Measurements from ENCODE around the gene EML6. TPM values are rescaled to one million over a fixed set of nuclear protein-coding genes. Genes with fewer than 3 reads are reported as not detected.

The EML6 gene
- total RNA-seq, 1 experiment from 2014 or later: 1.5 TPM

DNA sequence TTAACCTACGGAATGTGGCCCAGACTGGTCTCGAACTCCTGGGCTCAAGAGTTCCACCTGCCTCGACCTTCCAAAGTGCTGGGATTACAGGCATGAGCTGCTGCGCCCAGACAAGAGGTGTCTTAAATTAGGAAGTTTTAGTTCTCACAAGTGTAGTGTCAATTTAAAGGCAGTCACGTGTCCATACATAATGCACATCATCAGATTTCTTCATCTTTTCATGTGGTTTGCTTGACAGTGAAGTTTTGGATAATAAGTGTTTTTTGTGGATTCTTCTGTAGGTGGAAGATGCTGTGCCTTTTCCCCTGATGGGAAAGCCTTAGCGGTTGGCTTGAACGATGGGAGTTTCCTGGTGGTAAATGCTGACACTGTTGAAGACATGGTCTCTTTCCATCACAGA lies 179.3 kb downstream of the EML6 start:
- Histone ChIP-seq H4K91ac (ENCODE audit: insufficient read length, low read depth, low read length) (no peak overlapping the region), H2BK5ac (ENCODE audit: insufficient read length, low read length) (no peak overlapping the region), H2BK15ac (ENCODE audit: low read depth, low read length) (no peak overlapping the region), H3K4ac (ENCODE audit: low read depth, low read length) (no peak overlapping the region), H3K79me1 (ENCODE audit: insufficient read depth, low read depth, low read length, poor library complexity, severe bottlenecking) (no peaks in the 10 kb centered on the region), H3K56ac (ENCODE audit: insufficient read length, low read depth, low read length) (no peak overlapping the region), H3K9ac (ENCODE audit: extremely low read depth, insufficient read length, low read length) (no peak overlapping the region), H2AFZ (ENCODE audit: low read length) (no peak overlapping the region), H3K14ac (ENCODE audit: insufficient read depth, low read length) (no peak overlapping the region), H3T11ph (ENCODE audit: low read length) (no peak overlapping the region), H3K4me2 (ENCODE audit: insufficient read depth, insufficient read length, low read length) (no peak overlapping the region), H2BK12ac (ENCODE audit: insufficient read length, low read depth, low read length) (no peak overlapping the region), H4K20me1 (ENCODE audit: control insufficient read depth, insufficient read depth, insufficient read length) (no peaks in the 10 kb centered on the region), H3K79me2 (ENCODE audit: insufficient read depth, low read length) (no peaks in the 10 kb centered on the region), H2BK120ac (ENCODE audit: low read depth, low read length, poor library complexity, severe bottlenecking) (no peak overlapping the region), H4K8ac (replicated peaks; ENCODE audit: insufficient read length, low read depth, low read length) (no peak overlapping the region), H3K9me3 (ENCODE audit: control insufficient read depth, low read depth, low read length) (no peaks in the 10 kb centered on the region), H3K4me1 (ENCODE audit: insufficient read depth, low read length) (no peaks in the 10 kb centered on the region), H2AK5ac (ENCODE audit: insufficient read length, low read length) (no peak overlapping the region), H2BK20ac (ENCODE audit: low read depth, low read length, poor library complexity, severe bottlenecking) (no peak overlapping the region), H3K23ac (ENCODE audit: insufficient read length, low read depth, low read length) (no peak overlapping the region), H3K18ac (ENCODE audit: insufficient read length, low read depth, low read length) (no peak overlapping the region), H3K27ac (ENCODE audit: insufficient read length, low read depth, low read length) (no peak overlapping the region), H3K23me2 (ENCODE audit: insufficient read length, low read depth, low read length, poor library complexity, severe bottlenecking) (no peaks in the 10 kb centered on the region), H3K27me3 (ENCODE audit: insufficient read depth, low read length) (no peaks in the 10 kb centered on the region), H4K5ac (ENCODE audit: insufficient read length, low read depth, low read length) (no peak overlapping the region)
- no peak for DNase-seq
- Mint-ChIP-seq H3K4me3 (no peak overlapping the region), H3K36me3 (ENCODE audit: insufficient read depth in 1 of 3, low read depth in 3 of 3) (no peaks in the 10 kb centered on the region), H3K4me1 (no peaks in the 10 kb centered on the region), H3K9me3 (no peaks in the 10 kb centered on the region), H3K27me3 (ENCODE audit: low read depth) (no peaks in the 10 kb centered on the region), H3K27ac (no peak overlapping the region)
- WGBS (ENCODE audit: extremely low coverage, insufficient read length, low lambda C conversion rate): no CpG with 5 or more reads among the region's 7 CpGs
- TF ChIP-seq, protein P1, sequence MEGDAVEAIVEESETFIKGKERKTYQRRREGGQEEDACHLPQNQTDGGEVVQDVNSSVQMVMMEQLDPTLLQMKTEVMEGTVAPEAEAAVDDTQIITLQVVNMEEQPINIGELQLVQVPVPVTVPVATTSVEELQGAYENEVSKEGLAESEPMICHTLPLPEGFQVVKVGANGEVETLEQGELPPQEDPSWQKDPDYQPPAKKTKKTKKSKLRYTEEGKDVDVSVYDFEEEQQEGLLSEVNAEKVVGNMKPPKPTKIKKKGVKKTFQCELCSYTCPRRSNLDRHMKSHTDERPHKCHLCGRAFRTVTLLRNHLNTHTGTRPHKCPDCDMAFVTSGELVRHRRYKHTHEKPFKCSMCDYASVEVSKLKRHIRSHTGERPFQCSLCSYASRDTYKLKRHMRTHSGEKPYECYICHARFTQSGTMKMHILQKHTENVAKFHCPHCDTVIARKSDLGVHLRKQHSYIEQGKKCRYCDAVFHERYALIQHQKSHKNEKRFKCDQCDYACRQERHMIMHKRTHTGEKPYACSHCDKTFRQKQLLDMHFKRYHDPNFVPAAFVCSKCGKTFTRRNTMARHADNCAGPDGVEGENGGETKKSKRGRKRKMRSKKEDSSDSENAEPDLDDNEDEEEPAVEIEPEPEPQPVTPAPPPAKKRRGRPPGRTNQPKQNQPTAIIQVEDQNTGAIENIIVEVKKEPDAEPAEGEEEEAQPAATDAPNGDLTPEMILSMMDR (conservative IDR thresholded peaks at IDR 0.05): no peak
